Colonic mucosa (tissue), 4 donors: ENCODE results near the gene PSPH. TPM values are rescaled to one million over a fixed set of nuclear protein-coding genes. Genes with fewer than 3 reads are reported as not detected.
"Not testable (repeated sequence)": the region's sequence is repeated elsewhere in the genome, so short reads cannot be mapped to it uniquely, and the experiment has no call there.

ENCODE experiments used
- DNase-seq: peaks from one replicate; pipeline ENCODE4 v3.0.0-alpha.2; 2020
- H3K27ac ChIP-seq: fragments of 200-600 bp; one replicate; pipeline ENCODE4 v1.8.0; 2021
- H3K27me3 ChIP-seq: fragments of 200-600 bp; one replicate; pipeline ENCODE4 v1.8.0; 2021
- H3K36me3 ChIP-seq: fragments of 200-600 bp; one replicate; pipeline ENCODE4 v1.8.0; 2021
- H3K4me1 ChIP-seq: fragments of 200-600 bp; one replicate; pipeline ENCODE4 v1.8.0; 2021; ENCODE audit warnings: mild to moderate bottlenecking
- H3K4me3 ChIP-seq: fragments of 200-600 bp; one replicate; pipeline ENCODE4 v1.8.0; 2021
- H3K9ac ChIP-seq, 2 donors: one replicate each; pipeline ENCODE4 v1.7.0; 2013; ENCODE audit warnings: control low read depth in 2 of 2, low read depth in 2 of 2, low read length in 2 of 2
- H3K9me3 ChIP-seq: fragments of 200-600 bp; one replicate; pipeline ENCODE4 v1.8.0; 2021
- intact Hi-C: fragments of 100-400 bp; cut with DNase I; formaldehyde crosslinking; loops from one replicate; pipeline ENCODE4 v1.14.1; 2022
- total RNA-seq, 2 donors: library from RNA; stranded (reverse); fragmentation: NEBNext Ultra II Directional in 1 of 2; extraction: Animal tissue kit (Norgen Biotek cat#: 25700) in 1 of 2; gene quantifications; one replicate each; pipeline ENCODE4 v1.2.1, GENCODE V29; 2021
- TF ChIP-seq, protein P1 (sequence below): fragments of 200-600 bp; IDR thresholded peaks from one replicate; pipeline ENCODE4 v1.8.0; 2022; ENCODE audit warnings: antibody characterized with exemption, mild to moderate bottlenecking
- donor health status: healthy.
- donor health status: DM: no; HTN: no; CAD: no.
- donor health status: DM: no; HTN: no; CAD: no.

PSPH gene
- total RNA-seq, 2 donors from 2014 or later = 7.5 to 23.4 TPM

DNA sequence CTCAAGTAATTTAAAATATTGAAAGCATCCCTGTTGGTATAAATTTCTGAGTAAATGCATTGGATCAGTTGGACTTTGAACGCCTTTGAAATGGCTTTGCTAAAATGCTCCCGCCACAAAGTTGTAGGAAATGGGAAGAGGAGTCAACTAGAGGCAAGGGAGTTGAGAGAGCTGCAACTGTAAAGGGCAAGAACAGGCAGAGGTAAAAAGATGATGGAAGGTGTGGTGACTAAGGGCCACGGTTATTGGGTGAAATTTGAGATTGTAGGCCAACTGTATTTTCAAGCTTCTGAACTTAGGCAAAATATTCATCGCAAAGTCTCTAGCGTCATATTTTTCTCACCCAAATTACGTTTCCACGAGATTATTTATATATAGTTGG lies 12.2 kb upstream of the PSPH start:
- H3K36me3 ChIP-seq = peaks cover 7% of the 10 kb centered on the region
- H3K4me1 ChIP-seq = no peaks in the 10 kb centered on the region
- no peaks in the 10 kb centered on the region for H3K9me3 ChIP-seq
- H3K27ac ChIP-seq = peak overlapping the region; percentile 89
- TF ChIP-seq, protein P1, sequence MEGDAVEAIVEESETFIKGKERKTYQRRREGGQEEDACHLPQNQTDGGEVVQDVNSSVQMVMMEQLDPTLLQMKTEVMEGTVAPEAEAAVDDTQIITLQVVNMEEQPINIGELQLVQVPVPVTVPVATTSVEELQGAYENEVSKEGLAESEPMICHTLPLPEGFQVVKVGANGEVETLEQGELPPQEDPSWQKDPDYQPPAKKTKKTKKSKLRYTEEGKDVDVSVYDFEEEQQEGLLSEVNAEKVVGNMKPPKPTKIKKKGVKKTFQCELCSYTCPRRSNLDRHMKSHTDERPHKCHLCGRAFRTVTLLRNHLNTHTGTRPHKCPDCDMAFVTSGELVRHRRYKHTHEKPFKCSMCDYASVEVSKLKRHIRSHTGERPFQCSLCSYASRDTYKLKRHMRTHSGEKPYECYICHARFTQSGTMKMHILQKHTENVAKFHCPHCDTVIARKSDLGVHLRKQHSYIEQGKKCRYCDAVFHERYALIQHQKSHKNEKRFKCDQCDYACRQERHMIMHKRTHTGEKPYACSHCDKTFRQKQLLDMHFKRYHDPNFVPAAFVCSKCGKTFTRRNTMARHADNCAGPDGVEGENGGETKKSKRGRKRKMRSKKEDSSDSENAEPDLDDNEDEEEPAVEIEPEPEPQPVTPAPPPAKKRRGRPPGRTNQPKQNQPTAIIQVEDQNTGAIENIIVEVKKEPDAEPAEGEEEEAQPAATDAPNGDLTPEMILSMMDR = no peak
- peak overlapping the region; percentile 57 for H3K4me3 ChIP-seq
- no peaks in the 10 kb centered on the region for H3K27me3 ChIP-seq
- intact Hi-C loops = no loop called here
- no peak for DNase-seq
- peak overlapping the region; percentile 86 to 90 for H3K9ac ChIP-seq

- intact Hi-C loops = no loop called here
- Histone ChIP-seq H3K9me3 (no peaks in the 10 kb centered on the region), H3K27ac (no peak overlapping the region), H3K4me1 (no peaks in the 10 kb centered on the region), H3K4me3 (no peak overlapping the region), H3K9ac (no peak overlapping the region), H3K36me3 (peaks cover 7% of the 10 kb centered on the region), H3K27me3 (no peaks in the 10 kb centered on the region)
- DNase-seq = no peak
- TF ChIP-seq, protein P1 = no peak
Observed at GRCh38 chr7:56062382-56062781, 11.1 kb upstream of the PSPH start.

DNA sequence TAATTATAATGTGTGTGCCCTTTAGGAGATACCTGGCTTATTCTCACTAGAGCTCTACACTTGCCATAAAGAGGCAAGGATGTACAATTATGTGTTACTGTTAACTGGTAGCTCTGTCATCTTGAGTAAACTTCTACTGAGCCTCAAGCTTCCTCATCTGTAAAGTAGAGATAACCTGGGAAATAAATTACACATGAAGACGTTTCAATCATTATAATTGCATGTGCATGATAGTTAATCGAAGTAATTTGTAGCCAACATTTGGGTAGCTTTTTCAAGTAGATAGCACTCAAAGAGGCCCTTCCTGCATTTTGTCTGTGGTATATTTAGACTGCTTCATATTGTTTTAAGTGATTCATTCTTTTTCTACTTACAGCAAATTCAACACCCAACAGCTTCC lies 2.7 kb upstream of the PSPH start:
- no peak for DNase-seq
- intact Hi-C loops = no loop called here
- H3K36me3 ChIP-seq = peaks cover 3% of the 10 kb centered on the region
- TF ChIP-seq, protein P1 = no peak
- no peaks in the 10 kb centered on the region for H3K27me3 ChIP-seq
- H3K4me3 ChIP-seq = no peak overlapping the region
- H3K9ac ChIP-seq = no peak overlapping the region
- H3K4me1 ChIP-seq = peaks cover 6% of the 10 kb centered on the region
- no peaks in the 10 kb centered on the region for H3K9me3 ChIP-seq
- no peak overlapping the region for H3K27ac ChIP-seq

DNA sequence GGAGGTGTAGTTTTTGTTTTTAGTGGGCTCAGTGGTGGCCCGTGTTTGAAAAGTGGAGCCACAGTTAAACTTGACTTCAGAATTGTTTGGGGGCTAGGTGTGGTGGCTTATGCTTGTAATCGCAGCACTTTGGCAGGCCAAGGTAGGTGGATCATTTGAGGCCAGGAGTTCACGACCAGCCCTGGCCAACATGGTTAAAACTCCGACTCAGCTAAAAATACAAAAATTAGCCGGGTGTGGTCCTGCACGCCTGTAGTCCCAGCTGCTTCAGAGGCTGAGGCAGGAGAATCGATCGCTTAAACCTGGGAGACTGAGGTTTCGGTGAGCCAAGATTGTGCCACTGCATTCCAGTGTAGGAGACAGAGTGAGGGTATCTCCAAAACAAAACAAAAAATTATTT lies 2.1 kb upstream of the PSPH start:
- no peaks in the 10 kb centered on the region for H3K9me3 ChIP-seq
- H3K36me3 ChIP-seq = no peaks in the 10 kb centered on the region
- no peak overlapping the region for H3K27ac ChIP-seq
- TF ChIP-seq, protein P1 = no peak
- no peak for DNase-seq
- no peak overlapping the region for H3K4me3 ChIP-seq
- peak overlapping the region in 1 of 2 donors; percentile 1 for H3K9ac ChIP-seq
- peaks cover 6% of the 10 kb centered on the region for H3K4me1 ChIP-seq
- H3K27me3 ChIP-seq = no peaks in the 10 kb centered on the region
- intact Hi-C loops = no loop called here

DNA sequence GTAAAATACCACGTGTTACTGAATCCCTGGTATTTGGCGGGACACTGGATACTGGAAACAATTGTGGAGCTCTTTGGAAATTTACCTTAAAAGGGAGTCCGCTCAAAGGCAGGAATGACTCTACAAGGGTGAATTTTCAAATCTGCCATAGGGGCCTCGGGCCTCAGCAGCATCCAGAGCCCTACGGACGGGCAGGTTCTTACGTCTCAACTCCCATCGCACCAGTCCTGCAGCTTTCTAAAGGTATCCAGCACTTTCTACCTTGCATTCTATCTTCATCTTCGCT lies 248 bp downstream of the PSPH start:
- H3K4me1 ChIP-seq = peaks cover 9% of the 10 kb centered on the region
- intact Hi-C loops = no loop called here
- no peaks in the 10 kb centered on the region for H3K9me3 ChIP-seq
- TF ChIP-seq, protein P1 = no peak
- H3K4me3 ChIP-seq = peak overlapping the region; percentile 71
- no peaks in the 10 kb centered on the region for H3K36me3 ChIP-seq
- H3K27ac ChIP-seq = peak overlapping the region; percentile 86
- no peaks in the 10 kb centered on the region for H3K27me3 ChIP-seq
- DNase-seq = no peak
- H3K9ac ChIP-seq = peak overlapping the region; percentile 96 to 98

DNA sequence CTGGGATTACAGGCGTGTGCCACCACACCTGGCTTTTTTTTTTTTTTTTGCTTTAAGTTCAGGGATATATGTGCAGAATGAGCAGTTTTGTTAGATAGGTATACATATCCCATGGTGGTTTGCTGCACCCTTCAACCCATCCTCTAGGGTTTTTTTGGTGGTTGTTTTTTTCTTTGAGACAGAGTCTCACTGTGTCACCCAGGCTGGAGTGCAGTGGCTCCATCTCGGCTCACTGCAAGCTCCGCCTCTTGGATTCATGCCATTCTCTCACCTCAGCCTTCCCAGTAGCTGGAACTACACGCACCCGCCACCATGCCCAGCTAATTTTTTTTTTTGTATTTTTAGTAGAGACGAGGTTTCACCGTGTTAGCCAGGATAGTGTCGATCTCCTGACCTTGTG lies 2.5 kb downstream of the PSPH start:
- DNase-seq = peak; percentile 79
- H3K9ac ChIP-seq, H3K36me3 ChIP-seq, H3K4me1 ChIP-seq, H3K27ac ChIP-seq, H3K4me3 ChIP-seq, intact Hi-C loops, H3K9me3 ChIP-seq, H3K27me3 ChIP-seq: not testable (repeated sequence)
